Left lobe of liver (tissue), 2 donors: Measurements from ENCODE around the gene DNAI1. TPM values are rescaled to one million over a fixed set of nuclear protein-coding genes. Genes with fewer than 3 reads are reported as not detected.
"Not testable (repeated sequence)": the region's sequence is repeated elsewhere in the genome, so short reads cannot be mapped to it uniquely, and the experiment has no call there.

Experiments
- ATAC-seq: fragments of 200-7000 bp; cut with Tn5 transposase; one replicate; pipeline ENCODE4 v1.9.1; 2020; ENCODE audit warnings: mild to moderate bottlenecking, moderate library complexity
- DNase-seq: peaks from one replicate; pipeline ENCODE4 v3.0.0-alpha.2; 2020; ENCODE audit warnings: low spot score
- total RNA-seq: library from RNA; stranded (reverse); gene quantifications from one replicate; pipeline ENCODE4 v1.2.1, GENCODE V29; 2021
- donor health status: DM: no; HTN: no; CAD: no; lungs with moderate emphysema.
- donor health status: DM: no; HTN: yes; CAD: no.

Gene DNAI1
- total RNA-seq, 1 donor from 2014 or later, result not detected

DNA sequence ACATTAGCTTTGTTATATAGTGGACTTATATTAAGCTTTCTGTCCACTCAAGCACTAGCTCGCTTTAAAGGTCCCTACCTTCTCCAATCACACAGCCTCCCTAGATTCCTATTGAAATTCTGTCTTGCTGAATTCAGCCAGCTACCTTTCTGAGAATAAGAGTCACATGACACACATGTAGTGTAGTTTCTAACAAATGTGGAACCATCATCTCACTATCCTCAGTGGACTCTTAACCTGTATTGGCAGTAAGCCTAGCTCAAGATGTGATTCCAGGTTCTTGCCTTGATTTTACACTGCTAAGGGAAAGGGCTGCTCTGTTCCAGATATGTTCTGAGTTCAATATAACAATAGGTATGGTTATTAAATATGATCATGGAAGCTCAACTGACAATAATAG is 11.7 kb upstream of the DNAI1 start:
- ATAC-seq (peak; percentile 19), DNase-seq (no peak)

DNA sequence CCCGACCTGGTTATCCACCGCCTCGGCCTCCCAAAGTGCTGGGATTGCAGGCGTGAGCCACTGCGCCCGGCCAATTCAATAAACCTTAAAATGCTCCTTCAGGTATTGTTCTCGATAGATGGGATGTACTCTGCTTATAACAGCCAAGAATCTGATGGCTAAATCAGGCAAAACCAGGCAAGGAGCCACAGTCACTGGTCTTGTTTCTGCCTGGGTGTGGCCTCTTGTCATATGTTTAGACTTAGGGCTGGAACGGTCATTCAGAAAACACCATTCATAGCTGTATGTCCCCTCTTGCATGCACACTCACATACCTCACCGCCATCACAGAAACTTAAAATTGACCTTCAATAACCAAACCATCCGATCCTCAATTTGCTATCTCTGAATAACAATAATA is 8.0 kb upstream of the DNAI1 start:
- no peak for DNase-seq

DNA sequence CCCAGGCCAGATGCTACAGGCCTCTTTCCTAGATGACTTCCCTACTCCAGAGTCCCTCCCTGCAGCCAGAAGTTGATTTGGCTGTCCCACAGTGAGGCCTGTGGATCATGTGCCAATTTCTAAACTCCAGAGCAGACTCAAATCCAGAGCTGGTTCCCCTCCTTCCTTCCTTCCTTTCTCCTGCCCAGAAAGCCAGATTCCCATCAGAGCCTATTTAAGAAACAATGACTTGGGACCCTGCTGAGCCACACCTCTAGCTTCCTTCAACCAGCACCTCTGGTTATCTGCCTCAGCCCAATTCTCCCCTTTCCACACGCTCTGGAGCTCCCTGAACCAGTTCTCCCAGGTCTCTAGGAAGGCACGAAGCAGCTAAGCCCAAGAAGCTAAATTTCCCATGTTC is 7.5 kb upstream of the DNAI1 start:
- ATAC-seq (peak; percentile 40), DNase-seq (no peak)

More for the DNA sequence above, 8.0 kb upstream of the DNAI1 start:
- ATAC-seq, result no peak

DNA sequence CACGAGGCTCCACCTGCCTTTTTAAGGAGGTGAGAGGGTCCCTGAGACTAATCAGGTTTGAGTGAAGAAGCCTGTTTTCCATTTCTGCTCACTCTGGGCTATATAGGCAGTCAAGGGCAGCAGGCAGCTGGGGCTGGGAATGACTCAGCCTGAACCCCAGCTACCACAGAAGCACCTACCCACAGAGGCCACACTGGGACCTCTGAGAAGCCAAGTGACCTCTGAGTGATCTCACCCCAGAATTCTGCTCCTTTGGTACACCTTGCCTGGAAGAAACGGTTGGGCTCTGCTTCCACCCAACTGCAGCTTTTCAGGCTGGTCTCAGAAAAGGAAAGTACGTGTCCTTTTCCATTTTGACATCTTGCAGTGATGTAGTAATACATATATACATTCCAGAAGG is 7.1 kb upstream of the DNAI1 start:
- no peak for ATAC-seq
- no peak for DNase-seq

DNA sequence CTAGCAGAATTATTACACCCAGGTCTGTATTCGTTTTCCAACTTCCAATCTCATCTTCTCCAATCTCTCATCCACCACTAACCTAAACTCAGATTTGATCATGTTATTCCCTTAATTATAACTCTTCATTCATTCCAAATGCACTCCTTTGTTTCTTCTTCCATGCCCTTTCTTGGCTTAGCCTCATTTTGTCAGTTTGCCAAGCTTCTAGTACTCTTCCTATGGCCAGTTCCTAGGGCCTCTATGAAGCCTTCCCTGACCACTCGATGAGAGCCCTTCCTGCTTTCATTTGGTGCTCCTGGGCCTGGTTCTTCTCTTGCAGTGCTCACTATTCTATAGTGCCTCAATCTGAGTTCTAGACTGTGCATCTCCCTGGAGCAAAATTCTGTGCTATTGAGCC is 6.0 kb upstream of the DNAI1 start:
- ATAC-seq (no peak), DNase-seq (no peak)

DNA sequence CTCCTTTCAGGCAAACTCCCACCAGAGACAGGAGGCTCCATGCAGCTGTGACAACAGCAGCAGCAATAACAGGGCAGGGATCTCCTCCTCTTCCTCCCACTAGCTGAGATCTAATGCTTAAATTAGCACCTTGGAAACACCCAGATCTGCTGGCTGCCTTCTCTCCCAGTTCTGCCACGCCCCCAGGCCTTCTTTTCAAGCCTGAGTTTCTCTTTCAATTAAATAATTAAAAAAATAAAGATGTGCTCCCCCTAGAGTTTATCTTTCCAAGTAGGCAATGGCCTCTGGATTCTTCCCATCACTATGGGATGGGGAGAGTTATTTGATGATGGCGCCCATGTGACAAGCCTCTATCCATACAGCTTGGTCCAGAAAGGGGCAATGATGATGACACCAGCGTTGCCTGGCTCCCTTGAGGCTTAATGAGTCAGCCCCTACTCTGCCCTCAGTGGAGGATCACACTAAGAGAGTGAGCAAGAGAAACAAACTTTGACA is 4.0 kb upstream of the DNAI1 start:
- DNase-seq, result no peak
- ATAC-seq, result no peak

DNA sequence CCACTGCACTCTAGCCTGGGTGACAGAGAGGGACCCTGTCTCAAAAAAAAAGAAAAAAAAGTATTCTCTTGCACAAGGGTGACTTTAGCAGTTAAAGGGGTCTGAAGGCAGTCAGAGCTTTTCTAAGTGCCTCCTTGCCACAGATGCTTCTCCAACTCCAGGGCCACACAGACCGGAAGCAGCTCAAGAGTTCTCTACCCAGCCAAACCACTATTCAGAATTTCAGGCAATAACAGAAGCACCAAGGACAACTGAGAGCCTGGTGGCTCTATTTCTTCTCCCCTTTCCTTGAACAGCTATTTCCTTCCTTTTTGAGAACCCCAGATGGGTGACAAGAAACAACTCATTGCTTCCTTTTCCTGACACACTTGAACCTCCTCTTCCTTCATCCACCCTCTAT is 2.5 kb upstream of the DNAI1 start:
- DNase-seq (no peak), ATAC-seq (no peak)

DNA sequence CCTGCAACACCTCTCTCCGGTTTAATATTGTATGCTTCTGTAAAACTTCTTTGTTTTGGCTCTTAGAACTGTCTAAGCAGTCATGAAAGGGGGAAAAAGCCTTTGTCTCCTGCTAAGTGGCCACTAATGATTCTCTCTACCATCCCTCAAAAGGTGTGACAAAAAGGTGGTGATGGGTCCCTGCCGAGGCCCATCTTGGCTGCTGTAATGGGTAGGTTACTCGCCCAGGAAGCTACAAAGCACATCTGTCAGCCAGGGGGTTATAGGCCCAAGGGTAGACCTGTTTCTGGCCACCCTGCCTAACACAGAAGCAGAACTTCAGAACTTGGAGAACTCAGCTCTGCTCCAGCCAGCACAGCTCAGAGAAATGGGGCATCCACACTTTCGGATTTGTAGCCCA is 1.9 kb upstream of the DNAI1 start:
- DNase-seq (no peak), ATAC-seq (no peak)

DNA sequence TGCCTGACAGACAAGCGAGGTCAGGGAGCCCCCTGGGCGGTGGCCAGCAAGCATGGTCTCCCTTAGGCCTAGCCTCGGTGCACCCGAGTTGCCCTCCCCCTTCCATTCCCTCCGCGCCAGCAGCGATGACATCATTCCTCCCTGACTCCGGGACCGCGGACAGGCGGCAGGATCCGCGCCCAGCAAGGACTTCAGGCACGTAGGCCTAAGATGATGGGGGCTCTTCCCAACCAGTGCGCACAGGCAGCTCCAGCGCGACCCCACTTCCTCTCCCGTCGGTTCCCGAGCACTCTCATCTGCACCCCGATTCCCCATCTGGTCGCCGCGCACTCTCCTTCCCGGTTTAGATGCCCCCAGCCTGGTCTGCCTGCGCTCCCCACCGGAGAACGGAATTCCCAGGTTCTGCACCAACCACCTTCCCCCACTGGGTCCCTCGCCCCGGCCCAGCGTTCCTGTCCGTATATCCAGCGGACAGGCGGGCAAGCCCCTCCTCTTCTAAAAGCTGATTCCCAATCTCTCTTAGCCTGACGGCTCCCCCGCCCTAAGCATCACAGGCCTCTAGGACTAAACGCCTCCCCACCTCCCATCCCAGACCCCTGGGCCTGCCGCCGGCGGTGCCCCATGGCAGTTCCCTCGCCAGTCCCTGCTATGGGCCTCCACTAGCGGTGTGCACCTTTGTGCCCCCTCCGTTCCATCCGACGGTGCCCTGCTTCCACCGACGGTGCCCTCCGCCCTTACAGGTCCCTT is 1.2 kb upstream of the DNAI1 start:
- peak; percentile 63 for DNase-seq
- peak; percentile 10 for ATAC-seq

DNA sequence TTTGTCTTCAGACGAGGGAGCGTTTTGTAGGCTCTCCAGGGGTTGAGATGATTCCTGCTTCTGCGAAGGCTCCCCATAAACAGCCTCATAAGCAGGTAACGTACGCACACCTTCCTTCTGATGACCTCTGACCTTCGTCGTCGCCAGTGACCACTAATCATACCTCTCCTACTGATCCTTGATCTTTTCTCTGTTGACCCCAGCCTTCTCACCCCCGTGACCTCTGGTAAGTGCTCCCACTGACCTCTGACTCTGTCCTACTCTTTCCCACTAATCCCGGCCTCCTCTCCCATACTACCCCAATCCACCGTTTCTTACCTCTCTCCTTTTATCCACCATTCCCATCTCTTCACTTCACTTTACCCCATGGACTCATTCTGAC is 345 bp downstream of the DNAI1 start:
- no peak for ATAC-seq
- no peak for DNase-seq

DNA sequence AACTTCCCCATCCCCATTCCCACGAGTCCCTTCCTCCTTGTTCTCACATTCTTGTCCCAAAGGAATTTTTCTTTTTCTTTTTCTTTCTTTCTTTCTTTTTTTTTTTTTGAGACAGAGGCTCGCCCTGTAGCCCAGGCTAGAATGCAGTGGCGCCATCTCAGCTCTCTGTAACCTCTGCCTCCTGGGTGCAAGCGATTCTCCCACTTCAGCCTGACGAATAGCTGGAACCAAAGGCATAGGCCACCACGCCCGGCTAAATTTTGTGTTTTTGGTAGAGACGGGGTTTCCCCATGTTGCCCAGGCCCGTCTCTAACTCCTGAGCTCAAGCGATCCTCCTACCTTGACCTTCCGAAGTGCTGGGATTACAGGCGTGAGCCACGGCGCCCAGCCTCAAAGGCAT is 751 bp downstream of the DNAI1 start:
- DNase-seq, result no peak
- no peak for ATAC-seq

DNA sequence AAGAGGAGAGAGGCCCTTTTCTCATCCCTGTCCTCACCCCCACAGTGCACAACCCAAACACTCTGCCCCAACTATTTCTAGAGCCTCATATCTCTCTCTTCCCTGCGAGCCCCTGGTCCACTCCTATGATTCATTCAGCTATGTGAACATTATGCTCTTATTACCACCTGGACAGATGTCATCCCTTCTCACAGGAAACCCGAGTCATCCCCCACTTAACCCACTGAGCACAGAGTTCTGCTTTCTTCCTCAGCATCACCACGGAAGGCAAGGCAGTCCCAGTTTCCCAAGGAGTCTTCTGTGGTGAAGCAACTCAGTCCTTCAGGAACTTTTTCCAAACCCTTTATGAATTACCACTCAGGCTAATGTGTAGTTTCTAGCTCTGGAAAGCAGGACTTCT is 1.3 kb downstream of the DNAI1 start:
- no peak for DNase-seq

DNA sequence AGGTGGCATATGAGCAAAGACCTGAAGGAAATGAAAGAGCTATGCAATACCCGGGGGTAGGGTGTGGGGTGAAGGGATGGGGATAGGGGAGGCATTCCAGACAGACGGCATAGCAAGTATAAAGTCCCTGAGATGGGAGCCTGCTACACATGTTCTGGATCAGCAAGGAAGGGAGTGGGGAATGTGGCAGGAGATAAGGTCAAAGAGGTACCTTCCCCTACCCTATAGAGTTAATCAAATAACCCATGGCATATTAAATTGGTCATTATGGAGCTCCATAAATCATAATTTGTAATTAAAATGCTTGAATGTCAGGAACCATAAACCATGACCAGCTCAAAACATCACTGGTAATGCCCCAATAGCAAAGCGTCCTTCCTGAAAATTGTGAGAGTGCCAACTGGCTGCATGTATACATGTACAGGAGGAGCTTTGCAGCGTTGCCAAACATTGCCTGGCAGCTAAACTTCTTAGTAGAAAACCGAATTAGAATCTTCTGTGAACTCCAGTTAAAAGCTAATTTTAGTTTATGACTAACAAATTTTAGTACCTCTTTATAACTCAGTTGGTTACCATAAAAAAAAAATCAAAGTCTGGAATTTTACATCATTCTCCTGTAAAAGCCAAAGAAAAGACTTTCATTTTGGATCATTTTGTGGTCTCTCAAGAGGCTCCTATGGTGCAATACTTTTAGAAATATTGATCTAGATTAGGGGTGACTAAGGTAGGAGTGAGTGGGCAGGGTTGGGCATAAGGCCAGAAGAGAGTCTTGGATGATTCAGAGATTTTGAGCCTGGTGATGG is 4.7 kb downstream of the DNAI1 start:
- ATAC-seq, result no peak
- no peak for DNase-seq

More for the DNA sequence above, 1.3 kb downstream of the DNAI1 start:
- ATAC-seq, result no peak

DNA sequence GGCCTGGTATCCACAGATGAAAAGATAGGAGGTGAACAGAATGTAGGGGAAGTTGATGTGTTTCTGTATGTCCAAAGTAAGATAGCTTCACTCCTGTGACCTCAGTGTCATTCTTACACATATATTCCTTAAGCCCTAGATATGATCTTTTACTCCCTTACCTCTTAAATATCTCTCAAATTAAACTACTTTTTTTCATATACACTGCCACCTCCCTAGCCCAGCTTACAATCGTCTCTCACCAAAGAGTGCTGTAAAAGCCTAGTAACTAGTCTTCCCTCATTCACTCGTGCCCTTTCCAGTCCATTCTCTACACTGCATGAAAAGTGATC is 5.3 kb downstream of the DNAI1 start:
- ATAC-seq, result no peak
- DNase-seq, result no peak

DNA sequence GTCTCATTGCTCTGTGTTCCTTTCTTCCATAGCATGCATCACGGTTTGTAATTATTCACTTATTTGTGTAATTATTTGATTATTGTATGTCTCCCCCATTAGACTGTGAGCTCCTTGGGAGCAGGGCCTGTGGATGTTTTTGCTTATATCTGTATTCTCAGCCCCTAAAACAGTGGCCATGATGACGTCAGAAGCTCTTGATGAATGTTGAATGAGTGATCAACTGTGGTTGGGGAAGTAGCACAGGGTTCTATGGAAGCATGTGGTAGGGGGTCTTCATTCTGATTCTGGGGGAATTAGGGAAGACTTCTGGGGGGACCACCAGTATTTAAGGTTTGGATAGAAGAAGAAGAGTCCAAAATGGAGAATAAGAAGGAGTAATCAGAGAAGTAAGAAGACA is 6.0 kb downstream of the DNAI1 start:
- DNase-seq (no peak), ATAC-seq (no peak)

DNA sequence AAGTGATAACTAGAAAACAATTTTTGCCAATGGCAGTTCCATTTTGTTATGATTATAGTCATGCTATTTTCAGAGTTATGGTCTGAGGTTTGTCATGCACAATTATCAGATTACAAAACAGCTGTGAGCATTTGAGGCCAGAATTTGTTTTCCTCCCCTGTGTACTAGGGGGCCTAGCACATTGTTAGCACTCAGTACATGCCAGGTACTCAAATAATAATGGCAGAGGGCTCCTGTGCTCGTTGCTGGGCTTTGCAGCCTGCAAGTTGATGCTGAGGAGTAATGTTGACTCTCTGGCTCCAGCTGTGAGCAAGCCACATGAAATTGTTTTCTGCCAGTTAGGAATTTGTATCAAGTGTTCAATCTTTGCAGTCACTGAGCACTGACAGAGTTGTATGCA is 6.9 kb downstream of the DNAI1 start:
- DNase-seq, result no peak
- no peak for ATAC-seq

DNA sequence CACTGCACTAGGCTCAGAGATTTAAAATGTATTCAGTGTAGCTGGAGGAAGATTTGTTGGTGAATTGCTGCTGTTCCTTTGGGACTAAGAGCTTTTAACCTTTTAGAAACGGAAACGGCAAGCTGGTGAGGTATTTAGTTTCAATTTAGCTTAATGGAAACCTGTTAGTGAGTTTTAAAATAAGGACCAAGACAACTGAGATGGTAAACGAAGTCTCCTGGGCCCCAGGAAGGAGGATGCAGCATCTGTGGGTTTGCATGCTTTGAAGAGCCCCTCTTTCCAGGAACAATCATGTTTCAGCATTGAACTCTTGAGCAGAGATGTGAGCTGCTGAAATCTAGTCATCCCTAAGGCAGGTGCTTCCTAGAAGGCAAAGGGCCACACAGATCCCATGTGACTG is 16.5 kb downstream of the DNAI1 start:
- DNase-seq (no peak), ATAC-seq (no peak)

DNA sequence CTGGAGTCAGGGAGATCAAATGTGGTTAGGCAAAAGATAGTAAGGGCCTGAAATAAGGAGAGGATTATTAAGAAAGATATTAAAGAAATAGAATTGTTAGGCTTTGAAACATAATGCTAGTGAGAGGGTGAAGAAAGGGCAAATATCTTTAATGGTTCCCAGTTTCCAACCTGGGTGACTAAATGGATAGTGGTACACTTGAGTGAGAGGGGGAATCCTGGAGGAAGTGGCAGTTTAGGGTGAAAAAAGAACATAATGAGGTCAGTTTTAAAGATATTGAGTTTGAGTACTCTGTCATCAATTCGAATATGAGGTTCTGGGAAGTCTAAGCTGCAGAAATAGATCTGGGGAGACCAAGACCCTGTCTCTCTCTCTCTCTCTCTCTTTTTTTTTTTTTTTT is 18.9 kb downstream of the DNAI1 start:
- no peak for DNase-seq
- no peak for ATAC-seq

DNA sequence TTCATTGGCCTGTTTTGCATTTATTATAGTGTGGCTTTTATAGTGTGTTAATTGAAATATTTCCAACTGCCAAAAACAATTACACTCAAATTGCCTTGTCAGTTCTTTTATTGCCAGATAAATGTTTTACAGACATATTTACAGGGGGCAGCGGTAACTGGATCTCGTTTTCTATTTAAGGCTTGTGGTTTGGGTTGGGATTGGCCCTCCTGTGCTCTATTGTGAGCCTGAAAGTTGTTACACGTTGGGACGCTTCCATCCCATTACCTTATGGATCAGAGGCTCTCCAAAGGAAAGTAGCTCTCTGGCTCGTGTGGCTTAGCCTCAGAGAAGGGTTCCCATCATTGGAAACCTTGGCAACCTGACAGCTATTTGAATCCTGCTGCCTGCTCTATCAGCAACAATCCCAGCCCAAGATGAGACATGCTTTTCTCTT is 20.8 kb downstream of the DNAI1 start:
- ATAC-seq (no peak), DNase-seq (no peak)

DNA sequence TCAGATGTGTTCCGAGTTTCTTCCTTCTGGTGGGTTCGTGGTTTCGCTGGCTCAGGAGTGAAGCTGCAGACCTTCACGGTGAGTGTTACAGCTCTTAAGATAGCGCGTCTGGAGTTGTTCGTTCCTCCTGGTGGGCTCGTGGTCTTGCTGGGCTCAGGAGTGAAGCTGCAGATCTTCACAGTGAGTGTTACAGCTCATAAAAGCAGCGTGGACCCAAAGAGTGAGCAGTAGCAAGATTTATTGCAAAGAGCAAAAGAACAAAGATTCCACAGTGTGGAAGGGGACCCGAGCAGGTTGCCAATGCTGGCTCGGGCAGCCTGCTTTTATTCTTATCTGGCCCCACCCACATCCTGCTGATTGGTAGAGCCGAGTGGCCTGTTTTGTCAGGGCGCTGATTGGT is 23.0 kb downstream of the DNAI1 start:
- ATAC-seq, result not testable (repeated sequence)

DNA sequence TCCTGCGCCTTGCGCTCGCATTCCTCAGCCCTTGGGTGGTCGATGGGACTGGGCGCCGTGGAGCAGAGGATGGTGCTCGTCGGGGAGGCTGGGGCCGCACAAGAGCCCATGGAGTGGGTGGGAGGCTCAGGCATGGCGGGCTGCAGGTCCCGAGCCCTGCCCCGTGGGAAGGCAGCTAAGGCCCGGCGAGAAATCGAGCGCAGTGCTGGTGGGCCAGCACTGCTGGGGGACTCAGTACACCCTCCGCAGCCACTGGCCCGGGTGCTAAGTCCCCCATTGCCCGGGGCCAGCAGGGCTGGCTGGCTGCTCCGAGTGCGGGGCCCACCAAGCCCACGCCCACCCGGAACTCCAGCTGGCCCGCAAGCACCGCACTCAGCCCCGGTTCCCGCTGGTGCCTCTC is 24.1 kb downstream of the DNAI1 start:
- not testable (repeated sequence) for DNase-seq, ATAC-seq

More for the DNA sequence above, 23.0 kb downstream of the DNAI1 start:
- not testable (repeated sequence) for DNase-seq

DNA sequence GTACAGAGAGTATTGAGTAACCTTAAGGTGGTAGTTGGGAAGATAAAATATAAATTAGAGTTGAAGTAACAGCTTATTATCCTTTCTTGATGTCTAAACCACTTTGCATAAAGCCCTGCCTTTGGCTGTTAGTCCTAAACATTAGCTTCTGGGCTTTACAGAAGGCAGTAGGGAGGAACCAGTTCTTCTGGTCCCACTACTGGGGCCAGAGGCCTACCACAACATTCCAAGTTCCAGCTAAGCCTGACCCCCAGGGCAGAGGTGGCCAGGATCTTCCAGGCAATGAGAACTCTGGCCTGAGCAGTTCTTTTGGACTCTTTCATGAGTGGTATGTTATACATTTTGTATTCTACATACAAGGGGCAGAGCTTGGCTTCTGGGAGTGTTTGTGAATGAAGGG is 26.1 kb downstream of the DNAI1 start:
- no peak for ATAC-seq
- no peak for DNase-seq
